SK-N-SH treated with all-trans-retinoic acid at 6 μM for 48 hours (cell line): ENCODE measurements around the gene IP6K2.
A peak's percentile ranks its signal among the peaks of the same experiment; 100 is the strongest.

ENCODE experiments used
- ATAC-seq: fragments of 200-7000 bp; cut with Tn5 transposase; 3 replicates; pipeline ENCODE4 v1.9.1; 2020; ENCODE audit warnings: mild to moderate bottlenecking, moderate library complexity
- ARNTL ChIP-seq: fragments of 450-650 bp; formaldehyde crosslinking; IDR thresholded peaks from 2 replicates; pipeline ENCODE4 v1.5.0; 2020; ENCODE audit warnings: low read depth, mild to moderate bottlenecking, moderate library complexity, borderline replicate concordance
- BACH2 ChIP-seq: fragments of 250-450 bp; sonication (Bioruptor Pico); IDR thresholded peaks from 2 replicates; pipeline ENCODE4 v1.9.0; 2021; ENCODE audit warnings: mild to moderate bottlenecking, borderline replicate concordance
- CSDC2 ChIP-seq: fragments of 250-450 bp; sonication (Bioruptor Pico); IDR thresholded peaks from 2 replicates; pipeline ENCODE4 v1.5.0; 2020; ENCODE audit warnings: mild to moderate bottlenecking, moderate library complexity
- ESRRG ChIP-seq: fragments of 250-450 bp; sonication (Bioruptor Pico); IDR thresholded peaks from 2 replicates; pipeline ENCODE4 v1.6.1; 2021; ENCODE audit warnings: mild to moderate bottlenecking
- GLIS3 ChIP-seq: fragments of 250-450 bp; sonication (Bioruptor Pico); IDR thresholded peaks from 2 replicates; pipeline ENCODE4 v1.5.0; 2020; ENCODE audit warnings: mild to moderate bottlenecking, moderate library complexity
- ISL1 ChIP-seq: fragments of 250-450 bp; sonication (Bioruptor Pico); IDR thresholded peaks from 2 replicates; pipeline ENCODE4 v2.1.2; 2022; ENCODE audit warnings: mild to moderate bottlenecking, moderate library complexity
- OSR1 ChIP-seq: fragments of 250-450 bp; sonication (Bioruptor Pico); IDR thresholded peaks from 2 replicates; pipeline ENCODE4 v1.8.0; 2022; ENCODE audit warnings: moderate library complexity, mild to moderate bottlenecking, inconsistent platforms
- PPARA ChIP-seq: fragments of 250-450 bp; sonication (Bioruptor Pico); IDR thresholded peaks from 2 replicates; pipeline ENCODE4 v1.5.0; 2020; ENCODE audit warnings: mild to moderate bottlenecking, borderline replicate concordance
- RARB ChIP-seq: fragments of 250-450 bp; sonication (Bioruptor Pico); IDR thresholded peaks from 2 replicates; pipeline ENCODE4 v1.8.0; 2021; ENCODE audit warnings: mild to moderate bottlenecking, moderate library complexity
- SNAI2 ChIP-seq: fragments of 250-450 bp; sonication (Bioruptor Pico); IDR thresholded peaks from 2 replicates; pipeline ENCODE4 v1.5.0; 2020; ENCODE audit warnings: mild to moderate bottlenecking, moderate library complexity
- TCF4 ChIP-seq: fragments of 250-450 bp; sonication (Bioruptor Pico); IDR thresholded peaks from 2 replicates; pipeline ENCODE4 v1.8.0; 2021; ENCODE audit warnings: mild to moderate bottlenecking, moderate library complexity, borderline replicate concordance
- TOX ChIP-seq: fragments of 250-450 bp; sonication (Bioruptor Pico); IDR thresholded peaks from 2 replicates; pipeline ENCODE4 v1.8.0; 2021; ENCODE audit warnings: mild to moderate bottlenecking, moderate library complexity, borderline replicate concordance
- ZC3H10 ChIP-seq: fragments of 250-450 bp; sonication (Bioruptor Pico); IDR thresholded peaks from 2 replicates; pipeline ENCODE4 v1.5.1; 2021; ENCODE audit warnings: mild to moderate bottlenecking, moderate library complexity
- ZFP3 ChIP-seq: fragments of 250-450 bp; sonication (Bioruptor Pico); IDR thresholded peaks from 2 replicates; pipeline ENCODE4 v1.5.0; 2020; ENCODE audit warnings: mild to moderate bottlenecking, moderate library complexity
- ZFP30 ChIP-seq: fragments of 450-650 bp; formaldehyde crosslinking; IDR thresholded peaks from 2 replicates; pipeline ENCODE4 v1.5.0; 2022; ENCODE audit warnings: mild to moderate bottlenecking, moderate library complexity
- ZNF565 ChIP-seq: fragments of 450-650 bp; formaldehyde crosslinking; conservative IDR thresholded peaks from 2 replicates; pipeline ENCODE4 v1.5.0; 2020; ENCODE audit warnings: low read depth, mild to moderate bottlenecking, moderate library complexity
- ZNF70 ChIP-seq: fragments of 450-650 bp; formaldehyde crosslinking; IDR thresholded peaks from 2 replicates; pipeline ENCODE4 v1.5.0; 2020; ENCODE audit warnings: mild to moderate bottlenecking, moderate library complexity
- ZNF8 ChIP-seq: fragments of 450-650 bp; formaldehyde crosslinking; IDR thresholded peaks from 2 replicates; pipeline ENCODE4 v1.5.0; 2020; ENCODE audit warnings: mild to moderate bottlenecking, moderate library complexity
- TF ChIP-seq, protein P1 (sequence below): fragments of 250-450 bp; sonication (Bioruptor Pico); IDR thresholded peaks from 2 replicates; pipeline ENCODE4 v1.5.1; 2021; ENCODE audit warnings: mild to moderate bottlenecking, moderate library complexity
- TF ChIP-seq, protein P2 (sequence below): fragments of 250-450 bp; sonication (Bioruptor Pico); IDR thresholded peaks from 2 replicates; pipeline ENCODE4 v1.8.0; 2021; ENCODE audit warnings: low read depth, mild to moderate bottlenecking, moderate library complexity, borderline replicate concordance
- TF ChIP-seq, protein P3 (sequence below): fragments of 250-450 bp; sonication (Bioruptor Pico); IDR thresholded peaks from 2 replicates; pipeline ENCODE4 v1.5.1; 2020; ENCODE audit warnings: low read depth, mild to moderate bottlenecking, moderate library complexity
- TF ChIP-seq, protein P4 (sequence below): fragments of 250-450 bp; sonication (Bioruptor Pico); IDR thresholded peaks from 2 replicates; pipeline ENCODE4 v1.5.0; 2020; ENCODE audit warnings: mild to moderate bottlenecking, moderate library complexity
- TF ChIP-seq, protein P5 (sequence below): fragments of 250-450 bp; sonication (Bioruptor Pico); IDR thresholded peaks from 2 replicates; pipeline ENCODE4 v1.8.0; 2020; ENCODE audit warnings: mild to moderate bottlenecking, moderate library complexity, borderline replicate concordance

IP6K2 gene

DNA sequence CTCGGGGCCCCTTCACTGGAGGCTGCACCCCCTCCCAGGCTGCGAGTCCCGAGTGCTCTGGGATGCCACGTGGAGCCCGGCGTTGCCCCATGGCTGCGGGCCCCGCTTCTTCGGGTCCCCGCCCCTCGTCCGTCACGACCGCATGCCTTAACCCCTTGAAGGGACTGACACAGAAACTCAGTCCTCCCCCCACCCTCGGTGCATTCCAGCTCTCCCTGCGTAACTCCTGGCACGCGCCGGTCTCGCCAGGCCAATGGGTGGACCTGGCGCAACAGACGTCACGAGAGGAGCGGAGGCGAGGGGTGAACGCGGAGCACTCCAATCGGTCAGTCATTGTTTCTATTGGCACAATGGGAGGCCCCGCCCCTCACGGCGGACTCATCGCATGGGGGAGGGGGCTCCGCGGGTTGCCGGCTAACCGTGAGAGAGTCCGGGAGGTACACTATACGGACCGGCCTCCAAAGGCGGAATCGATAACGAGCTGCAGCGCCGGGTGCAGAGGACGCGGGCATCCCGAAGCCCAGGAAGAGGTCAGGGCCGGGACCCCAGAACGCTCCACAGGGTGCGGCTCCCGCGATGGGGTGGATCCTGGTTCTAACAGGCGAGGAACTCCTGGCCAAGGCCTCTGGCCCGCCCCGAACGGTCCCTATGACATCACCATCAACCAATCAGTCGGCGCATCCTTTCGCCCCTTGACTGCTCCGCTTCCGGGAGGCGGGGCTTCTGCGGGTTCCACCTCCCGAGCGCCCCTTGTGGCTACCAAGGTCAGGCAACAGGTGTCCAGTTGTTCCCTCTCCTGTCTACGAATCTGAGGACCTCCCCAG, 53.3 kb downstream of the IP6K2 start (continued):
- TF ChIP-seq, protein P1, sequence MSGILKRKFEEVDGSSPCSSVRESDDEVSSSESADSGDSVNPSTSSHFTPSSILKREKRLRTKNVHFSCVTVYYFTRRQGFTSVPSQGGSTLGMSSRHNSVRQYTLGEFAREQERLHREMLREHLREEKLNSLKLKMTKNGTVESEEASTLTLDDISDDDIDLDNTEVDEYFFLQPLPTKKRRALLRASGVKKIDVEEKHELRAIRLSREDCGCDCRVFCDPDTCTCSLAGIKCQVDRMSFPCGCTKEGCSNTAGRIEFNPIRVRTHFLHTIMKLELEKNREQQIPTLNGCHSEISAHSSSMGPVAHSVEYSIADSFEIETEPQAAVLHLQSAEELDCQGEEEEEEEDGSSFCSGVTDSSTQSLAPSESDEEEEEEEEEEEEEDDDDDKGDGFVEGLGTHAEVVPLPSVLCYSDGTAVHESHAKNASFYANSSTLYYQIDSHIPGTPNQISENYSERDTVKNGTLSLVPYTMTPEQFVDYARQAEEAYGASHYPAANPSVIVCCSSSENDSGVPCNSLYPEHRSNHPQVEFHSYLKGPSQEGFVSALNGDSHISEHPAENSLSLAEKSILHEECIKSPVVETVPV (CRISPR knock-in tag), result no peak

DNA sequence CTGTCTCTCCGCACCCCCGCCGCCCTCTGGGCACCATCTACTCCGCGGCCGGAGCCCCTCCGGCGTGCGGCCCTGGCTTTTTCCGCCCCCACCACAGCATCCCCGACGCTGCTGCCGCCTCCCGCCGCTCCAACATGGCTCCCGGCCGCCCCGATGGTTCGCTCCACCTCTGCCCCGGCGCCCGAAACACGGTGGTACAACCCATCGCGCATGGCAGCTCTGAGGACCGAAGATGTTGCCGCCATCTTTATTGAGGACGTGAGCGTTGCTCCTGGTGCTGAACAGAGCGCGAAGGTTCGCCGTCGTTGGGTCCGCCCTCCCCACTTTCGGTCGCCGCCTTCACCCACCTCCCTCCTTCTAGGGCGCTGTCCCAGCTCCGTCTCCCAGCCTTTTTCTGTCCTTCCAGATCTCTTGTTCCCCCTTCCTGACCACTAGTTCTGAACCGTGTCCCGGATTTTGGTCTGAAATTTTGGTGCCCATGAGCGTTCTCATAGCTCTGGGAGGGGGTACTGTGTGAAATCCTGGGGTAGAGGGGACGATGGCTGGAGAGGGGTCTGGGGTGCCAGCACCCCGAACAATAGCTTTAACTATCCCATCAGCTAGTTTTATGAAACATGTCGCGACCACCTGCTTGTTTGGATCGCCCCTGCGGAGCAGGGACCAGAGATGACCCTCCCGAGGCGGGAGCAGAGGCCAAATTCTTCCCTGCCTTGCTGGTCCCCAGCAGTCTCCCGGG, 54.1 kb downstream of the IP6K2 start, which contains the start of gene CELSR3:
TSS of gene CELSR3 (minus strand) at position 134 of the 736 bp plus-strand sequence. CDS start 252 bp downstream, outside the sequence.
- TF ChIP-seq, protein P1 (CRISPR knock-in tag), result no peak
- TF ChIP-seq ZFP30 (CRISPR knock-in tag) (no peak), CSDC2 (CRISPR knock-in tag) (no peak), RARB (CRISPR knock-in tag) (no peak), ZFP3 (CRISPR knock-in tag) (no peak), ZNF8 (no peak), GLIS3 (CRISPR knock-in tag) (no peak; the same call in 1 of the 2 replicates), TOX (CRISPR knock-in tag) (no peak), ISL1 (no peak), ARNTL (CRISPR knock-in tag) (no peak), TCF4 (CRISPR knock-in tag) (no peak), ZNF565 (no peak), OSR1 (CRISPR knock-in tag) (no peak), BACH2 (no peak), PPARA (CRISPR knock-in tag) (no peak), ZC3H10 (CRISPR knock-in tag) (no peak), ESRRG (CRISPR knock-in tag) (peak; percentile 34; the same call in 1 of the 2 replicates), SNAI2 (CRISPR knock-in tag) (0 out of 2 replicates have a peak, but pooled peaks have one; percentile 22), ZNF70 (CRISPR knock-in tag) (no peak)
- TF ChIP-seq, protein P2, sequence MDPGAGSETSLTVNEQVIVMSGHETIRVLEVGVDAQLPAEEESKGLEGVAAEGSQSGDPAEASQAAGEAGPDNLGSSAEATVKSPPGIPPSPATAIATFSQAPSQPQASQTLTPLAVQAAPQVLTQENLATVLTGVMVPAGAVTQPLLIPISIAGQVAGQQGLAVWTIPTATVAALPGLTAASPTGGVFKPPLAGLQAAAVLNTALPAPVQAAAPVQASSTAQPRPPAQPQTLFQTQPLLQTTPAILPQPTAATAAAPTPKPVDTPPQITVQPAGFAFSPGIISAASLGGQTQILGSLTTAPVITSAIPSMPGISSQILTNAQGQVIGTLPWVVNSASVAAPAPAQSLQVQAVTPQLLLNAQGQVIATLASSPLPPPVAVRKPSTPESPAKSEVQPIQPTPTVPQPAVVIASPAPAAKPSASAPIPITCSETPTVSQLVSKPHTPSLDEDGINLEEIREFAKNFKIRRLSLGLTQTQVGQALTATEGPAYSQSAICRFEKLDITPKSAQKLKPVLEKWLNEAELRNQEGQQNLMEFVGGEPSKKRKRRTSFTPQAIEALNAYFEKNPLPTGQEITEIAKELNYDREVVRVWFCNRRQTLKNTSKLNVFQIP (CRISPR knock-in tag), result no peak
- TF ChIP-seq, protein P3, sequence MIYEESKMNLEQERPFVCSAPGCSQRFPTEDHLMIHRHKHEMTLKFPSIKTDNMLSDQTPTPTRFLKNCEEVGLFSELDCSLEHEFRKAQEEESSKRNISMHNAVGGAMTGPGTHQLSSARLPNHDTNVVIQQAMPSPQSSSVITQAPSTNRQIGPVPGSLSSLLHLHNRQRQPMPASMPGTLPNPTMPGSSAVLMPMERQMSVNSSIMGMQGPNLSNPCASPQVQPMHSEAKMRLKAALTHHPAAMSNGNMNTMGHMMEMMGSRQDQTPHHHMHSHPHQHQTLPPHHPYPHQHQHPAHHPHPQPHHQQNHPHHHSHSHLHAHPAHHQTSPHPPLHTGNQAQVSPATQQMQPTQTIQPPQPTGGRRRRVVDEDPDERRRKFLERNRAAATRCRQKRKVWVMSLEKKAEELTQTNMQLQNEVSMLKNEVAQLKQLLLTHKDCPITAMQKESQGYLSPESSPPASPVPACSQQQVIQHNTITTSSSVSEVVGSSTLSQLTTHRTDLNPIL, result peak; percentile 65; the same call in 1 of the 2 replicates
- TF ChIP-seq, protein P4, sequence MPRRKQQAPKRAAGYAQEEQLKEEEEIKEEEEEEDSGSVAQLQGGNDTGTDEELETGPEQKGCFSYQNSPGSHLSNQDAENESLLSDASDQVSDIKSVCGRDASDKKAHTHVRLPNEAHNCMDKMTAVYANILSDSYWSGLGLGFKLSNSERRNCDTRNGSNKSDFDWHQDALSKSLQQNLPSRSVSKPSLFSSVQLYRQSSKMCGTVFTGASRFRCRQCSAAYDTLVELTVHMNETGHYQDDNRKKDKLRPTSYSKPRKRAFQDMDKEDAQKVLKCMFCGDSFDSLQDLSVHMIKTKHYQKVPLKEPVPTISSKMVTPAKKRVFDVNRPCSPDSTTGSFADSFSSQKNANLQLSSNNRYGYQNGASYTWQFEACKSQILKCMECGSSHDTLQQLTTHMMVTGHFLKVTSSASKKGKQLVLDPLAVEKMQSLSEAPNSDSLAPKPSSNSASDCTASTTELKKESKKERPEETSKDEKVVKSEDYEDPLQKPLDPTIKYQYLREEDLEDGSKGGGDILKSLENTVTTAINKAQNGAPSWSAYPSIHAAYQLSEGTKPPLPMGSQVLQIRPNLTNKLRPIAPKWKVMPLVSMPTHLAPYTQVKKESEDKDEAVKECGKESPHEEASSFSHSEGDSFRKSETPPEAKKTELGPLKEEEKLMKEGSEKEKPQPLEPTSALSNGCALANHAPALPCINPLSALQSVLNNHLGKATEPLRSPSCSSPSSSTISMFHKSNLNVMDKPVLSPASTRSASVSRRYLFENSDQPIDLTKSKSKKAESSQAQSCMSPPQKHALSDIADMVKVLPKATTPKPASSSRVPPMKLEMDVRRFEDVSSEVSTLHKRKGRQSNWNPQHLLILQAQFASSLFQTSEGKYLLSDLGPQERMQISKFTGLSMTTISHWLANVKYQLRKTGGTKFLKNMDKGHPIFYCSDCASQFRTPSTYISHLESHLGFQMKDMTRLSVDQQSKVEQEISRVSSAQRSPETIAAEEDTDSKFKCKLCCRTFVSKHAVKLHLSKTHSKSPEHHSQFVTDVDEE (CRISPR knock-in tag), result no peak
- TF ChIP-seq, protein P5, sequence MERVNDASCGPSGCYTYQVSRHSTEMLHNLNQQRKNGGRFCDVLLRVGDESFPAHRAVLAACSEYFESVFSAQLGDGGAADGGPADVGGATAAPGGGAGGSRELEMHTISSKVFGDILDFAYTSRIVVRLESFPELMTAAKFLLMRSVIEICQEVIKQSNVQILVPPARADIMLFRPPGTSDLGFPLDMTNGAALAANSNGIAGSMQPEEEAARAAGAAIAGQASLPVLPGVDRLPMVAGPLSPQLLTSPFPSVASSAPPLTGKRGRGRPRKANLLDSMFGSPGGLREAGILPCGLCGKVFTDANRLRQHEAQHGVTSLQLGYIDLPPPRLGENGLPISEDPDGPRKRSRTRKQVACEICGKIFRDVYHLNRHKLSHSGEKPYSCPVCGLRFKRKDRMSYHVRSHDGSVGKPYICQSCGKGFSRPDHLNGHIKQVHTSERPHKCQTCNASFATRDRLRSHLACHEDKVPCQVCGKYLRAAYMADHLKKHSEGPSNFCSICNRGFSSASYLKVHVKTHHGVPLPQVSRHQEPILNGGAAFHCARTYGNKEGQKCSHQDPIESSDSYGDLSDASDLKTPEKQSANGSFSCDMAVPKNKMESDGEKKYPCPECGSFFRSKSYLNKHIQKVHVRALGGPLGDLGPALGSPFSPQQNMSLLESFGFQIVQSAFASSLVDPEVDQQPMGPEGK, result no peak
- ATAC-seq, result peak; percentile 78
